ENCODE results near the gene BEGAIN. TPM values are rescaled to one million over a fixed set of nuclear protein-coding genes. Genes with fewer than 3 reads are reported as not detected.

Gene BEGAIN
- total and polyA plus RNA-seq, 8 donors = 0.31 to 1.1 (median 0.83) TPM; not detected in 4

- no peak for DNase-seq
- intact Hi-C loops (cut with DNase I; ENCODE audit: low total_unique reads) = no loop called here
- TF ChIP-seq EP300 (IDR thresholded peaks at IDR 0.05) (no peak), CTCF (IDR thresholded peaks at IDR 0.05) (no peak), POLR2A (IDR thresholded peaks at IDR 0.05) (no peak), POLR2AphosphoS5 (IDR thresholded peaks at IDR 0.05) (no peak)
- Histone ChIP-seq H3K9me3 (no peaks in the 10 kb centered on the region), H3K27ac (no peak overlapping the region), H3K27me3 (peaks cover 0 to 5% (median 0%) of the 10 kb centered on the region in 3 donors), H3K4me3 (no peak overlapping the region), H3K36me3 (no peaks in the 10 kb centered on the region), H3K4me1 (peaks cover 0 to 32% (median 19%) of the 10 kb centered on the region in 4 donors)
- 74 to 93% (median 78%) methylated on average over 11 to 15 of the region's 15 CpGs for WGBS, 5 donors
Measured at GRCh38 chr14:100544506-100545141, 42.6 kb downstream of the BEGAIN start.

GRCh38 chr14:100543471-100544455 lies 43.5 kb downstream of the BEGAIN start:
- DNase-seq = no peak
- no peak overlapping the region for H3K27ac ChIP-seq
- no peaks in the 10 kb centered on the region for H3K9me3 ChIP-seq
- no peaks in the 10 kb centered on the region for H3K27me3 ChIP-seq
- no peaks in the 10 kb centered on the region for H3K36me3 ChIP-seq
- WGBS, 5 donors = 81 to 88% (median 84%) methylated on average over 15 to 19 of the region's 19 CpGs
- peaks cover 0 to 30% (median 19%) of the 10 kb centered on the region in 4 donors for H3K4me1 ChIP-seq
- intact Hi-C loops (cut with DNase I; ENCODE audit: low total_unique reads) = no loop called here
- no peak for TF ChIP-seq POLR2A (IDR thresholded peaks at IDR 0.05)
- TF ChIP-seq POLR2AphosphoS5 (IDR thresholded peaks at IDR 0.05) = no peak
- TF ChIP-seq EP300 (IDR thresholded peaks at IDR 0.05) = no peak
- TF ChIP-seq CTCF (IDR thresholded peaks at IDR 0.05) = no peak
- no peak overlapping the region for H3K4me3 ChIP-seq

- DNase-seq = no peak
- H3K27me3 ChIP-seq = no peaks in the 10 kb centered on the region
- TF ChIP-seq POLR2A (IDR thresholded peaks at IDR 0.05) (no peak), EP300 (IDR thresholded peaks at IDR 0.05) (no peak)
- peaks cover 0 to 19% (median 14%) of the 10 kb centered on the region in 4 donors for H3K4me1 ChIP-seq
- no peak overlapping the region for H3K27ac ChIP-seq
- no peak overlapping the region for H3K4me3 ChIP-seq
- H3K9me3 ChIP-seq = no peaks in the 10 kb centered on the region
- intact Hi-C loops (cut with DNase I; ENCODE audit: low total_unique reads) = no loop called here
- 81 to 91% (median 84%) methylated on average over 12 of the region's 12 CpGs for WGBS, 5 donors
- H3K36me3 ChIP-seq = no peaks in the 10 kb centered on the region
Measured at GRCh38 chr14:100542619-100543205, 44.5 kb downstream of the BEGAIN start.

GRCh38 chr14:100541621-100542560 lies 45.3 kb downstream of the BEGAIN start:
- no peaks in the 10 kb centered on the region for H3K9me3 ChIP-seq
- 88 to 94% (median 90%) methylated on average over 19 to 24 of the region's 24 CpGs for WGBS, 5 donors
- H3K4me1 ChIP-seq = peaks cover 0 to 13% (median 8%) of the 10 kb centered on the region in 4 donors
- no peak for DNase-seq
- no peak overlapping the region for H3K27ac ChIP-seq
- TF ChIP-seq POLR2AphosphoS5 (IDR thresholded peaks at IDR 0.05) = no peak
- TF ChIP-seq EP300 (IDR thresholded peaks at IDR 0.05) = no peak
- no peak for TF ChIP-seq CTCF (IDR thresholded peaks at IDR 0.05)
- no peak for TF ChIP-seq POLR2A (IDR thresholded peaks at IDR 0.05)
- no peak overlapping the region for H3K4me3 ChIP-seq
- intact Hi-C loops (cut with DNase I; ENCODE audit: low total_unique reads) = no loop called here
- no peaks in the 10 kb centered on the region for H3K27me3 ChIP-seq
- no peaks in the 10 kb centered on the region for H3K36me3 ChIP-seq
